Fibroblast of skin of left quadriceps (primary cell): ENCODE data around the gene STK11.

Experiments used
- DNase-seq, 2 experiments: peaks; one replicate each; pipeline ENCODE4 v3.0.0-alpha.2; 2013; ENCODE audit warnings: low read depth in 2 of 2

The STK11 gene

GRCh38 chr19:1210227-1210538 is 4.6 kb downstream of the STK11 start:
- no peak for DNase-seq

- DNase-seq = no peak
Measured at GRCh38 chr19:1211494-1212234, 6.1 kb downstream of the STK11 start.

GRCh38 chr19:1213391-1214286 is 8.1 kb downstream of the STK11 start:
- DNase-seq = peak in 1 of 2 experiments; percentile 30

- no peak for DNase-seq
Measured at GRCh38 chr19:1214299-1214861, 8.8 kb downstream of the STK11 start.

GRCh38 chr19:1214862-1215731 is 9.5 kb downstream of the STK11 start:
- no peak for DNase-seq

- no peak for DNase-seq
Measured at GRCh38 chr19:1216756-1217155, 11.2 kb downstream of the STK11 start.

GRCh38 chr19:1217366-1217765 is 11.8 kb downstream of the STK11 start:
- DNase-seq = no peak

GRCh38 chr19:1218751-1219567 is 13.4 kb downstream of the STK11 start:
- no peak for DNase-seq

- DNase-seq = no peak
Measured at GRCh38 chr19:1219786-1220476, 14.4 kb downstream of the STK11 start.

GRCh38 chr19:1220477-1220930 is 14.9 kb downstream of the STK11 start:
- DNase-seq = no peak

GRCh38 chr19:1220976-1221903 is 15.7 kb downstream of the STK11 start:
- no peak for DNase-seq

- DNase-seq = no peak
Measured at GRCh38 chr19:1221904-1222255, 16.3 kb downstream of the STK11 start.

- no peak for DNase-seq
Measured at GRCh38 chr19:1222394-1222793, 16.8 kb downstream of the STK11 start.

- no peak for DNase-seq
Measured at GRCh38 chr19:1223018-1223855, 17.7 kb downstream of the STK11 start.

GRCh38 chr19:1224047-1224825 is 18.7 kb downstream of the STK11 start:
- no peak for DNase-seq

GRCh38 chr19:1224847-1225246 is 19.3 kb downstream of the STK11 start:
- DNase-seq = no peak

GRCh38 chr19:1225440-1226226 is 20.1 kb downstream of the STK11 start:
- no peak for DNase-seq
